Stimulated activated CD4-positive, alpha-beta T cell treated with anti-CD3 and anti-CD28 coated beads, Interleukin-1b, Interleukin-23, amount 100 ng/mL, for 48 hours (primary cell): ENCODE results near the gene DDC.

Experiments
- DNase-seq: peaks from one replicate; pipeline ENCODE4 v3.0.0-alpha.2; 2020

DDC gene

GRCh38 chr7:50409856-50410745, 155.1 kb downstream of the DDC start:
- DNase-seq, result no peak
